Measurements from ENCODE around the gene PTAFR. TPM values are rescaled to one million over a fixed set of nuclear protein-coding genes. Genes with fewer than 3 reads are reported as not detected.

The PTAFR gene
- 0.07 TPM for polyA plus RNA-seq (2013, experiment 1 of 2)
- polyA plus RNA-seq (2013, experiment 2 of 2), result 0.08 TPM

GRCh38 chr1:28176492-28177470 is at the start of gene PTAFR:
Gene PTAFR, minus strand, starts transcription at chr1:28176690. Its CDS starts 25,669 bp downstream, at chr1:28151021.
- Histone ChIP-seq H4K91ac (ENCODE audit: low read length) (no peak within 1 kb of the TSS), H3K27ac (ENCODE audit: low read length, poor library complexity, severe bottlenecking) (no peak within 1 kb of the TSS), H3K18ac (ENCODE audit: low read depth in 1 of 2, low read length in 2 of 2) (no peak within 1 kb of the TSS), H3K79me1 (replicated peaks; ENCODE audit: low read length, poor library complexity, severe bottlenecking) (no peaks in the 10 kb centered on the region), H2AFZ (ENCODE audit: low read depth, low read length) (no peak within 1 kb of the TSS), H3K23ac (ENCODE audit: low read length in 2 of 2) (no peak within 1 kb of the TSS), H2BK15ac (ENCODE audit: low read depth, poor library complexity, severe bottlenecking) (no peak within 1 kb of the TSS), H3K4me1 (ENCODE audit: control insufficient read depth, insufficient read depth, low read depth, low read length) (peaks cover 2% of the 10 kb centered on the region), H2BK12ac (ENCODE audit: low read length in 2 of 2) (no peak within 1 kb of the TSS), H3K9me3 (ENCODE audit: control insufficient read depth, low read length) (no peaks in the 10 kb centered on the region), H3K4me3 (ENCODE audit: insufficient read depth in 1 of 2, low read depth in 1 of 2, low read length in 2 of 2) (no peak within 1 kb of the TSS), H3K36me3 (ENCODE audit: control insufficient read depth in 1 of 2, insufficient read depth in 2 of 2, low read depth in 1 of 2, low read length in 2 of 2) (no peaks in the 10 kb centered on the region), H2BK5ac (ENCODE audit: low read depth, low read length, poor library complexity, severe bottlenecking) (no peak within 1 kb of the TSS), H3K4me2 (ENCODE audit: low read length, poor library complexity, severe bottlenecking) (no peak within 1 kb of the TSS), H3K9ac (ENCODE audit: low read length) (no peak within 1 kb of the TSS), H3K14ac (ENCODE audit: low read length in 2 of 2) (no peak within 1 kb of the TSS), H4K8ac (ENCODE audit: low read length) (no peak within 1 kb of the TSS), H3K4ac (ENCODE audit: low read depth in 1 of 2, low read length in 2 of 2) (no peak within 1 kb of the TSS), H3K27me3 (ENCODE audit: control insufficient read depth in 1 of 2, insufficient read depth in 1 of 2, low read length in 2 of 2) (peaks cover 0 to 15% of the 10 kb centered on the region in 2 experiments), H2AK5ac (ENCODE audit: low read length, severe bottlenecking) (no peak within 1 kb of the TSS), H2BK120ac (ENCODE audit: low read depth, low read length) (no peak within 1 kb of the TSS)
- DNase-seq, result no peak
- 83% methylated on average over 18 of the region's 18 CpGs for WGBS

- DNase-seq, result no peak
- Histone ChIP-seq H3K36me3 (ENCODE audit: control insufficient read depth in 1 of 2, insufficient read depth in 2 of 2, low read depth in 1 of 2, low read length in 2 of 2) (peaks cover 18 to 76% of the 10 kb centered on the region in 2 experiments), H3K4me3 (ENCODE audit: insufficient read depth in 1 of 2, low read depth in 1 of 2, low read length in 2 of 2) (no peak overlapping the region), H2AK5ac (ENCODE audit: low read length, severe bottlenecking) (no peak overlapping the region), H2BK5ac (ENCODE audit: low read depth, low read length, poor library complexity, severe bottlenecking) (no peak overlapping the region), H3K23ac (ENCODE audit: low read length in 2 of 2) (no peak overlapping the region), H3K18ac (ENCODE audit: low read depth in 1 of 2, low read length in 2 of 2) (no peak overlapping the region), H4K8ac (ENCODE audit: low read length) (no peak overlapping the region), H3K79me1 (replicated peaks; ENCODE audit: low read length, poor library complexity, severe bottlenecking) (peaks cover 17% of the 10 kb centered on the region), H3K9me3 (ENCODE audit: control insufficient read depth, low read length) (no peaks in the 10 kb centered on the region), H3K27me3 (ENCODE audit: control insufficient read depth in 1 of 2, insufficient read depth in 1 of 2, low read length in 2 of 2) (no peaks in the 10 kb centered on the region), H3K4ac (ENCODE audit: low read depth in 1 of 2, low read length in 2 of 2) (no peak overlapping the region), H2BK12ac (ENCODE audit: low read length in 2 of 2) (no peak overlapping the region), H3K4me1 (ENCODE audit: control insufficient read depth, insufficient read depth, low read depth, low read length) (peaks cover 1% of the 10 kb centered on the region), H3K14ac (ENCODE audit: low read length in 2 of 2) (no peak overlapping the region), H3K4me2 (ENCODE audit: low read length, poor library complexity, severe bottlenecking) (no peak overlapping the region), H3K9ac (ENCODE audit: low read length) (peak overlapping the region; percentile 44), H4K91ac (ENCODE audit: low read length) (no peak overlapping the region), H2AFZ (ENCODE audit: low read depth, low read length) (no peak overlapping the region), H3K27ac (ENCODE audit: low read length, poor library complexity, severe bottlenecking) (no peak overlapping the region), H2BK15ac (ENCODE audit: low read depth, poor library complexity, severe bottlenecking) (no peak overlapping the region), H2BK120ac (ENCODE audit: low read depth, low read length) (no peak overlapping the region)
- WGBS, result 0% methylated on average over 1 of the region's 2 CpGs
Observed at GRCh38 chr1:28213315-28213714, 36.8 kb upstream of the PTAFR start.

- Histone ChIP-seq H4K8ac (ENCODE audit: low read length) (no peak overlapping the region), H3K79me1 (replicated peaks; ENCODE audit: low read length, poor library complexity, severe bottlenecking) (peaks cover 17% of the 10 kb centered on the region), H3K9me3 (ENCODE audit: control insufficient read depth, low read length) (no peaks in the 10 kb centered on the region), H2AK5ac (ENCODE audit: low read length, severe bottlenecking) (no peak overlapping the region), H2BK120ac (ENCODE audit: low read depth, low read length) (no peak overlapping the region), H3K4me2 (ENCODE audit: low read length, poor library complexity, severe bottlenecking) (no peak overlapping the region), H3K18ac (ENCODE audit: low read depth in 1 of 2, low read length in 2 of 2) (no peak overlapping the region), H4K91ac (ENCODE audit: low read length) (no peak overlapping the region), H3K4me3 (ENCODE audit: insufficient read depth in 1 of 2, low read depth in 1 of 2, low read length in 2 of 2) (no peak overlapping the region), H3K14ac (ENCODE audit: low read length in 2 of 2) (no peak overlapping the region), H3K9ac (ENCODE audit: low read length) (no peak overlapping the region), H2BK12ac (ENCODE audit: low read length in 2 of 2) (no peak overlapping the region), H2AFZ (ENCODE audit: low read depth, low read length) (no peak overlapping the region), H3K23ac (ENCODE audit: low read length in 2 of 2) (no peak overlapping the region), H2BK5ac (ENCODE audit: low read depth, low read length, poor library complexity, severe bottlenecking) (no peak overlapping the region), H3K4me1 (ENCODE audit: control insufficient read depth, insufficient read depth, low read depth, low read length) (peaks cover 1% of the 10 kb centered on the region), H2BK15ac (ENCODE audit: low read depth, poor library complexity, severe bottlenecking) (no peak overlapping the region), H3K27me3 (ENCODE audit: control insufficient read depth in 1 of 2, insufficient read depth in 1 of 2, low read length in 2 of 2) (no peaks in the 10 kb centered on the region), H3K27ac (ENCODE audit: low read length, poor library complexity, severe bottlenecking) (no peak overlapping the region), H3K36me3 (ENCODE audit: control insufficient read depth in 1 of 2, insufficient read depth in 2 of 2, low read depth in 1 of 2, low read length in 2 of 2) (peaks cover 36 to 88% of the 10 kb centered on the region in 2 experiments), H3K4ac (ENCODE audit: low read depth in 1 of 2, low read length in 2 of 2) (no peak overlapping the region)
- DNase-seq, result no peak
- 78% methylated on average over 1 of the region's 1 CpG for WGBS
Observed at GRCh38 chr1:28209700-28210099, 33.2 kb upstream of the PTAFR start.

DNA sequence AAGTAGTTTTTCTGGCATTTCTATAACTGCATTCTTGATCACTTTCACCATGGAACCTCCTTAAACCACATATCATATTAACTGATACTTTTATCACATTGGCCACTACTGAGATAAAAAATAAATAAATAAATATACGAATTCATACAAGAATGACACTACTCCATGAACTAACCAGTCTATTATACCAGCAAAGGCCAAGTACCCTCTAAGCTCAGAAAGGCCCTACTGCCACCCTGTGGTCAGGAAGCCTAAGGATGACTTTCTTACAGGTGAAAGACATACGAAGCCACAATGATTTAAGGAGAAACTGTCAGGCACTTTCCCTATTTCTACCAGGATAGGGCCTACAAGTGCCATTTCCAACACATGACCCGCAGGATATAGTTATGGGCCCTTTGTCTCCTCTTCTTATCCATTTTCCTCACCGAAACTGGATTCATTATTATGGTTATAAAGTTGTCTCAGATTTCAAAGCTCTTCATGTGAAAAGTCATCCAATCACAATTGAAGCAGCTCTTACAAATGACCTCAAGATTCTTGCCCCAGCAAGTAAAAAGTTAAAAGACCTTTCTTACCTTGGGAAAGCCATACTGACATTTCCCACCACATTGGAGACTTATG is 32.4 kb upstream of the PTAFR start:
- Histone ChIP-seq H2BK12ac (ENCODE audit: low read length in 2 of 2) (no peak overlapping the region), H3K4ac (ENCODE audit: low read depth in 1 of 2, low read length in 2 of 2) (no peak overlapping the region), H2AFZ (ENCODE audit: low read depth, low read length) (no peak overlapping the region), H3K36me3 (ENCODE audit: control insufficient read depth in 1 of 2, insufficient read depth in 2 of 2, low read depth in 1 of 2, low read length in 2 of 2) (peaks cover 39 to 88% of the 10 kb centered on the region in 2 experiments), H3K4me3 (ENCODE audit: insufficient read depth in 1 of 2, low read depth in 1 of 2, low read length in 2 of 2) (no peak overlapping the region), H3K4me2 (ENCODE audit: low read length, poor library complexity, severe bottlenecking) (no peak overlapping the region), H4K91ac (ENCODE audit: low read length) (no peak overlapping the region), H3K27me3 (ENCODE audit: control insufficient read depth in 1 of 2, insufficient read depth in 1 of 2, low read length in 2 of 2) (no peaks in the 10 kb centered on the region), H3K4me1 (ENCODE audit: control insufficient read depth, insufficient read depth, low read depth, low read length) (peaks cover 1% of the 10 kb centered on the region), H2BK15ac (ENCODE audit: low read depth, poor library complexity, severe bottlenecking) (no peak overlapping the region), H3K9ac (ENCODE audit: low read length) (no peak overlapping the region), H3K14ac (ENCODE audit: low read length in 2 of 2) (no peak overlapping the region), H3K9me3 (ENCODE audit: control insufficient read depth, low read length) (no peaks in the 10 kb centered on the region), H2BK120ac (ENCODE audit: low read depth, low read length) (no peak overlapping the region), H3K18ac (ENCODE audit: low read depth in 1 of 2, low read length in 2 of 2) (no peak overlapping the region), H2BK5ac (ENCODE audit: low read depth, low read length, poor library complexity, severe bottlenecking) (no peak overlapping the region), H3K27ac (ENCODE audit: low read length, poor library complexity, severe bottlenecking) (no peak overlapping the region), H2AK5ac (ENCODE audit: low read length, severe bottlenecking) (no peak overlapping the region), H3K79me1 (replicated peaks; ENCODE audit: low read length, poor library complexity, severe bottlenecking) (peaks cover 14% of the 10 kb centered on the region), H3K23ac (ENCODE audit: low read length in 2 of 2) (no peak overlapping the region), H4K8ac (ENCODE audit: low read length) (no peak overlapping the region)
- 66% methylated on average over 4 of the region's 4 CpGs for WGBS
- peak; percentile 78 for DNase-seq
